ENCODE measurements around the gene RHEB.
A peak's percentile ranks its signal among the peaks of the same experiment; 100 is the strongest.

RHEB gene, protein sequence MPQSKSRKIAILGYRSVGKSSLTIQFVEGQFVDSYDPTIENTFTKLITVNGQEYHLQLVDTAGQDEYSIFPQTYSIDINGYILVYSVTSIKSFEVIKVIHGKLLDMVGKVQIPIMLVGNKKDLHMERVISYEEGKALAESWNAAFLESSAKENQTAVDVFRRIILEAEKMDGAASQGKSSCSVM

DNA sequence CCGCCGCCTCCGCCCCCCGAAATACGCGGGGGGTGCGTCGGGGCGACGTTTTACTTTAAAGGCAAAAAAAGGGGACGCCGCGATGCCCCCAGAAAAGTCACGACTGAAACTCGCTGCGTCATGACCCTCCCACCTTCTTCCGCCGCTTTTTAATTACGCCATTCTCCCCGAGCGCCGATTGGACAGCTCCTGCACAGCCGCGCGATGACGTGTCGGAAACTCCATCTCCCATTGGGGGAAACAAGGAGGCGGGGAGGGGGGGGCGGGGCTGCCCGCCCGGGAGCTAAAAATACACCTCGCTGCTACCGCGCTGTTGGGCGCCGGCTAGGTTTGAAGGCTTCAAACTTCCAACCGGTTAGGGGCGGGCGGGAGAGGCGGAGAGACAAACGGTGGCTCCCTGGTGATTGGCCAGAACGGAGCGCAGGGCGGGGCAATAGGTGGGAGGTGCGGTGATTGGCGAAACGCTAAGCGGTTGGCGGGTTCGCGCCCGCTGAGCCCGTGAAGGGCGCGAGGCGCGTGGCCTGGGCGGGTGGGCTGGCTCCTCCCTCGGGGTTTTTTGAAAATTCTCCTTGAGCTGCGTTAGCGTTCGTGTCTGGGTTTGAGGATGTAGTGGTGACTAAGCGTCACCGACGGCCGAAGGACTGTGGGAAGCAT, at the start of gene RHEB:
RHEB (minus strand) TSS at position 131 of the 654 bp plus-strand sequence. CDS start 384 bp downstream, outside the sequence.
- TF ChIP-seq, protein P1, sequence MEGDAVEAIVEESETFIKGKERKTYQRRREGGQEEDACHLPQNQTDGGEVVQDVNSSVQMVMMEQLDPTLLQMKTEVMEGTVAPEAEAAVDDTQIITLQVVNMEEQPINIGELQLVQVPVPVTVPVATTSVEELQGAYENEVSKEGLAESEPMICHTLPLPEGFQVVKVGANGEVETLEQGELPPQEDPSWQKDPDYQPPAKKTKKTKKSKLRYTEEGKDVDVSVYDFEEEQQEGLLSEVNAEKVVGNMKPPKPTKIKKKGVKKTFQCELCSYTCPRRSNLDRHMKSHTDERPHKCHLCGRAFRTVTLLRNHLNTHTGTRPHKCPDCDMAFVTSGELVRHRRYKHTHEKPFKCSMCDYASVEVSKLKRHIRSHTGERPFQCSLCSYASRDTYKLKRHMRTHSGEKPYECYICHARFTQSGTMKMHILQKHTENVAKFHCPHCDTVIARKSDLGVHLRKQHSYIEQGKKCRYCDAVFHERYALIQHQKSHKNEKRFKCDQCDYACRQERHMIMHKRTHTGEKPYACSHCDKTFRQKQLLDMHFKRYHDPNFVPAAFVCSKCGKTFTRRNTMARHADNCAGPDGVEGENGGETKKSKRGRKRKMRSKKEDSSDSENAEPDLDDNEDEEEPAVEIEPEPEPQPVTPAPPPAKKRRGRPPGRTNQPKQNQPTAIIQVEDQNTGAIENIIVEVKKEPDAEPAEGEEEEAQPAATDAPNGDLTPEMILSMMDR (conservative IDR thresholded peaks at IDR 0.05; ENCODE audit: low read depth, low read length), result no peak
- no peak within 1 kb of the TSS for H3K4me3 ChIP-seq (IDR thresholded peaks at IDR 0.05; ENCODE audit: insufficient read depth, low read depth, low read length)
- peak within 1 kb of the TSS; percentile 95 for H3K4me2 ChIP-seq
- no peaks in the 10 kb centered on the region for H3K27me3 ChIP-seq (ENCODE audit: insufficient read depth, low read depth)
- H3K79me2 ChIP-seq (ENCODE audit: insufficient read depth, low read depth), result peaks cover 41% of the 10 kb centered on the region
- H2AFZ ChIP-seq (ENCODE audit: low read depth), result peak within 1 kb of the TSS; percentile 80
- no peaks in the 10 kb centered on the region for H3K36me3 ChIP-seq (ENCODE audit: insufficient read depth)
- peaks cover 30% of the 10 kb centered on the region for H3K4me1 ChIP-seq (ENCODE audit: low read depth, poor library complexity, severe bottlenecking)
- peak within 1 kb of the TSS; percentile 99 for H3K9ac ChIP-seq
- peak within 1 kb of the TSS; percentile 97 for H3K27ac ChIP-seq
- H4K20me1 ChIP-seq (ENCODE audit: insufficient read depth), result peaks cover 36% of the 10 kb centered on the region

- Histone ChIP-seq H3K27me3 (ENCODE audit: insufficient read depth, low read depth) (no peaks in the 10 kb centered on the region), H3K36me3 (ENCODE audit: insufficient read depth) (no peaks in the 10 kb centered on the region), H3K4me1 (ENCODE audit: low read depth, poor library complexity, severe bottlenecking) (no peaks in the 10 kb centered on the region), H3K79me2 (ENCODE audit: insufficient read depth, low read depth) (no peaks in the 10 kb centered on the region), H3K4me3 (IDR thresholded peaks at IDR 0.05; ENCODE audit: insufficient read depth, low read depth, low read length) (no peak overlapping the region), H4K20me1 (ENCODE audit: insufficient read depth) (no peaks in the 10 kb centered on the region), H3K9ac (no peak overlapping the region), H2AFZ (ENCODE audit: low read depth) (no peak overlapping the region), H3K27ac (no peak overlapping the region), H3K4me2 (no peak overlapping the region)
- TF ChIP-seq, protein P1 (conservative IDR thresholded peaks at IDR 0.05; ENCODE audit: low read depth, low read length), result no peak
Measured at GRCh38 chr7:151566897-151567320, 47.2 kb upstream of the RHEB start.

DNA sequence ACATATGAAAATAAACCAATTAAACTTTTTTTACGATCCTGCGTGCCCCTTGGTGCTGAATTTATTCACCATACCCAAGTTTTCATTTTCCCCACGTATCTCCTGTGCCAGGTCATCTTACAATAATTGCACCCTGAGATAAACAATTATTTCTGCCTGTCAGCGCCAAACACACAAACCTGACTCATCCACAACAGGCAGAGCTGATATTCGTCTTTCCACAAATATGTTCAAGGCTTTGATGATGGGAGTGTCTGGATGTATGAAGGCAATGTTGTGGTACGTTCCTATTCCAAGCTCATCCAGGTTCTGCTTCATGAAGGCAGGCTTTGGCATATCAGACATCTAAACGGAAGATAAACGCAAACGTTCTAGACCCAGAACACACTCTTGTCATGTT, 45.8 kb upstream of the RHEB start:
- Histone ChIP-seq H3K4me2 (no peak overlapping the region), H3K79me2 (ENCODE audit: insufficient read depth, low read depth) (no peaks in the 10 kb centered on the region)

GRCh38 chr7:151560243-151560642, 40.5 kb upstream of the RHEB start:
- H3K27me3 ChIP-seq (ENCODE audit: insufficient read depth, low read depth), result no peaks in the 10 kb centered on the region
- H3K9ac ChIP-seq, result no peak overlapping the region
- TF ChIP-seq, protein P1 (conservative IDR thresholded peaks at IDR 0.05; ENCODE audit: low read depth, low read length), result no peak
- no peak overlapping the region for H3K4me2 ChIP-seq
- no peaks in the 10 kb centered on the region for H3K79me2 ChIP-seq (ENCODE audit: insufficient read depth, low read depth)
- H3K4me1 ChIP-seq (ENCODE audit: low read depth, poor library complexity, severe bottlenecking), result no peaks in the 10 kb centered on the region
- no peaks in the 10 kb centered on the region for H4K20me1 ChIP-seq (ENCODE audit: insufficient read depth)
- H3K4me3 ChIP-seq (IDR thresholded peaks at IDR 0.05; ENCODE audit: insufficient read depth, low read depth, low read length), result no peak overlapping the region
- H3K27ac ChIP-seq, result no peak overlapping the region
- H2AFZ ChIP-seq (ENCODE audit: low read depth), result no peak overlapping the region
- no peaks in the 10 kb centered on the region for H3K36me3 ChIP-seq (ENCODE audit: insufficient read depth)

More for the DNA sequence above, 45.8 kb upstream of the RHEB start:
- Histone ChIP-seq H4K20me1 (ENCODE audit: insufficient read depth) (no peaks in the 10 kb centered on the region), H3K27me3 (ENCODE audit: insufficient read depth, low read depth) (no peaks in the 10 kb centered on the region), H3K27ac (no peak overlapping the region), H2AFZ (ENCODE audit: low read depth) (no peak overlapping the region), H3K4me1 (ENCODE audit: low read depth, poor library complexity, severe bottlenecking) (no peaks in the 10 kb centered on the region), H3K9ac (no peak overlapping the region), H3K4me3 (IDR thresholded peaks at IDR 0.05; ENCODE audit: insufficient read depth, low read depth, low read length) (no peak overlapping the region), H3K36me3 (ENCODE audit: insufficient read depth) (no peaks in the 10 kb centered on the region)
- TF ChIP-seq, protein P1 (conservative IDR thresholded peaks at IDR 0.05; ENCODE audit: low read depth, low read length), result no peak
